HT-29 (cell line): ENCODE results near the gene MET. TPM values are rescaled to one million over a fixed set of nuclear protein-coding genes. Genes with fewer than 3 reads are reported as not detected.
"Not testable (repeated sequence)": the region's sequence is repeated elsewhere in the genome, so short reads cannot be mapped to it uniquely, and the experiment has no call there.

Source experiments
- DNase-seq: peaks from one replicate; pipeline ENCODE4 v3.0.0-alpha.2; 2015; ENCODE audit warnings: low spot score
- total RNA-seq: library from RNA; depleted of rRNA; stranded (reverse); fragments of >200 nt; shearing (Covaris generic); gene quantifications from 2 replicates; pipeline ENCODE4 v1.2.3, GENCODE V29; 2014

MET gene
- total RNA-seq, 1 experiment from 2014 or later = 128 TPM

- DNase-seq = not testable (repeated sequence)
These were observed 79.1 kb downstream of the MET start for GRCh38 chr7:116751070-116751469.

GRCh38 chr7:116752305-116753074, 80.5 kb downstream of the MET start:
- DNase-seq = no peak

GRCh38 chr7:116753130-116753529, 81.1 kb downstream of the MET start:
- DNase-seq = no peak

- no peak for DNase-seq
These were observed 82.2 kb downstream of the MET start for GRCh38 chr7:116754186-116754585.

GRCh38 chr7:116757283-116757682, 85.3 kb downstream of the MET start:
- no peak for DNase-seq

- DNase-seq = not testable (repeated sequence)
These were observed 87.6 kb downstream of the MET start for GRCh38 chr7:116759642-116760041.

GRCh38 chr7:116762971-116763370, 91.0 kb downstream of the MET start:
- no peak for DNase-seq

GRCh38 chr7:116763647-116764046, 91.7 kb downstream of the MET start:
- no peak for DNase-seq

- peak; percentile 40 for DNase-seq
These were observed 94.9 kb downstream of the MET start for GRCh38 chr7:116766881-116767280.

GRCh38 chr7:116769546-116769945, 97.5 kb downstream of the MET start:
- no peak for DNase-seq

GRCh38 chr7:116770941-116771340, 98.9 kb downstream of the MET start:
- no peak for DNase-seq

- peak; percentile 81 for DNase-seq
These were observed 99.6 kb downstream of the MET start for GRCh38 chr7:116771640-116772039.

GRCh38 chr7:116772423-116772863, 100.4 kb downstream of the MET start:
- DNase-seq = peak; percentile 86

- DNase-seq = peak; percentile 9
These were observed 101.1 kb downstream of the MET start for GRCh38 chr7:116772926-116773749.

GRCh38 chr7:116776046-116776445, 104.0 kb downstream of the MET start:
- DNase-seq = no peak

GRCh38 chr7:116776610-116777289, 104.8 kb downstream of the MET start:
- DNase-seq = peak; percentile 95

- peak; percentile 24 for DNase-seq
These were observed 105.8 kb downstream of the MET start for GRCh38 chr7:116777651-116778281.

GRCh38 chr7:116779216-116779615, 107.2 kb downstream of the MET start:
- DNase-seq = no peak

GRCh38 chr7:116779931-116780330, 107.9 kb downstream of the MET start:
- no peak for DNase-seq

- DNase-seq = no peak
These were observed 108.5 kb downstream of the MET start for GRCh38 chr7:116780521-116780920.

- DNase-seq = peak; percentile 84
These were observed 109.0 kb downstream of the MET start for GRCh38 chr7:116780966-116781365.

- no peak for DNase-seq
These were observed 109.6 kb downstream of the MET start for GRCh38 chr7:116781584-116781983.
